ENCODE results near the gene POMP. TPM values are rescaled to one million over a fixed set of nuclear protein-coding genes. Genes with fewer than 3 reads are reported as not detected.

The POMP gene
- total RNA-seq, 1 experiment from 2014 or later = 92.0 TPM

DNA sequence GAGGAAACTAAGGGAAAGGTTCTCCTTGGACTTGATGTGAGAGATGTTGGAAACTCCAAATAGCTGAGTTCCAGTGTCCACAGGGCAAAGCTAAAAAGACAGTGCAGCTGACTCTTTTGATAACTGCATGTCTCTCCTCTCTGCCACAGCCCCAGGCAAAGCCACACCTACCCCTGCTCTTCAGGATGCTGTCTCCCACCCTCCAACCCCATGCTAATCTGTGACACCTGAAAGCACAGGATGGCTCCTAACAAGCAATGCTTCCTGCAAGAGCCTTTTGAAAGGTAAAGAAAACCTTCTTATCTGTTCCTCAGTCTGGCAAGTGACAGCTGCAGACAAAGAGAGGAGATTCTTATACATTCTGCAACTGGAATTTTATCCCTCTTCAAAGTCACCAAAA lies 45.4 kb downstream of the POMP start:
- no peaks in the 10 kb centered on the region for H3K9me3 ChIP-seq (ENCODE audit: control insufficient read depth, insufficient read depth, low read depth, low read length)
- TF ChIP-seq TCF7L2 (IDR thresholded peaks at IDR 0.05; ENCODE audit: low read depth, low read length) = no peak
- no peak for ATAC-seq
- in situ Hi-C loops (cut with HindIII; ENCODE audit: low pct_unique_long_range_greater_than_20kb, low sequenced_read_pairs) = no loop called here
- no peaks in the 10 kb centered on the region for H3K27me3 ChIP-seq (ENCODE audit: control insufficient read depth, insufficient read depth, low read length)
- H3K36me3 ChIP-seq (ENCODE audit: control insufficient read depth, insufficient read depth, low read length) = no peaks in the 10 kb centered on the region
- no peak overlapping the region for H3K27ac ChIP-seq (ENCODE audit: low read length)
- ChIA-PET POLR2A (no interaction called here), CTCF (no interaction called here)
- H3K4me1 ChIP-seq (ENCODE audit: control insufficient read depth, insufficient read depth, low read length) = no peaks in the 10 kb centered on the region
- DNase-seq (ENCODE audit: low read depth, low spot score) = no peak
- no TSS peak for BruUV-seq (replicated peaks)
- intact Hi-C loops (cut with micrococcal nuclease; ENCODE audit: unreplicated experiment) = no loop called here
- H3K4me3 ChIP-seq (ENCODE audit: low read depth in 2 of 2, low read length in 2 of 2) = no peak overlapping the region

DNA sequence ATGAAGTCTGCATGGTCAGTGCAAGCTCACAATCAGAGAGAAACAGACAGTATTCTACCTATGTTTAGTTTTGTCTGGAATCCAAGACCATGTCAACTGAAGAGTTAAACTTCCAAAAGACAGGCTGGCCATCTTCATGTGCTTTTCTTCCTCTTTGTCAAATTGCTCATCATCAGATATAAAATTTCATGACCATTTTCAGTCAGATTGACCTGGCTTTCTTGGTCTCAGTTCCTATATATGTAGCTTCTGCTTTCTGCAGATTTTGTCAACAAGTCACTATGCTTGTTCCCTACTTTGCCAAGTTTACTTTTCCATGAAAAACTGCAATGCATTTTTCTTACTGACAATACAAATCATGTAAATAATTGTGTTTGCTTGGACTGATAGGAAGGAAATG lies 46.0 kb downstream of the POMP start:
- H3K36me3 ChIP-seq (ENCODE audit: control insufficient read depth, insufficient read depth, low read length) = no peaks in the 10 kb centered on the region
- ChIA-PET POLR2A (no interaction called here), CTCF (no interaction called here)
- no peaks in the 10 kb centered on the region for H3K4me1 ChIP-seq (ENCODE audit: control insufficient read depth, insufficient read depth, low read length)
- no peak overlapping the region for H3K27ac ChIP-seq (ENCODE audit: low read length)
- in situ Hi-C loops (cut with HindIII; ENCODE audit: low pct_unique_long_range_greater_than_20kb, low sequenced_read_pairs) = no loop called here
- H3K4me3 ChIP-seq (ENCODE audit: low read depth in 2 of 2, low read length in 2 of 2) = no peak overlapping the region
- intact Hi-C loops (cut with micrococcal nuclease; ENCODE audit: unreplicated experiment) = no loop called here
- no peaks in the 10 kb centered on the region for H3K27me3 ChIP-seq (ENCODE audit: control insufficient read depth, insufficient read depth, low read length)
- DNase-seq (ENCODE audit: low read depth, low spot score) (no peak), ATAC-seq (no peak)
- H3K9me3 ChIP-seq (ENCODE audit: control insufficient read depth, insufficient read depth, low read depth, low read length) = no peaks in the 10 kb centered on the region
- no TSS peak for BruUV-seq (replicated peaks)
- TF ChIP-seq, protein P1, sequence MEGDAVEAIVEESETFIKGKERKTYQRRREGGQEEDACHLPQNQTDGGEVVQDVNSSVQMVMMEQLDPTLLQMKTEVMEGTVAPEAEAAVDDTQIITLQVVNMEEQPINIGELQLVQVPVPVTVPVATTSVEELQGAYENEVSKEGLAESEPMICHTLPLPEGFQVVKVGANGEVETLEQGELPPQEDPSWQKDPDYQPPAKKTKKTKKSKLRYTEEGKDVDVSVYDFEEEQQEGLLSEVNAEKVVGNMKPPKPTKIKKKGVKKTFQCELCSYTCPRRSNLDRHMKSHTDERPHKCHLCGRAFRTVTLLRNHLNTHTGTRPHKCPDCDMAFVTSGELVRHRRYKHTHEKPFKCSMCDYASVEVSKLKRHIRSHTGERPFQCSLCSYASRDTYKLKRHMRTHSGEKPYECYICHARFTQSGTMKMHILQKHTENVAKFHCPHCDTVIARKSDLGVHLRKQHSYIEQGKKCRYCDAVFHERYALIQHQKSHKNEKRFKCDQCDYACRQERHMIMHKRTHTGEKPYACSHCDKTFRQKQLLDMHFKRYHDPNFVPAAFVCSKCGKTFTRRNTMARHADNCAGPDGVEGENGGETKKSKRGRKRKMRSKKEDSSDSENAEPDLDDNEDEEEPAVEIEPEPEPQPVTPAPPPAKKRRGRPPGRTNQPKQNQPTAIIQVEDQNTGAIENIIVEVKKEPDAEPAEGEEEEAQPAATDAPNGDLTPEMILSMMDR (IDR thresholded peaks at IDR 0.05) = no peak
- TF ChIP-seq, protein P2, sequence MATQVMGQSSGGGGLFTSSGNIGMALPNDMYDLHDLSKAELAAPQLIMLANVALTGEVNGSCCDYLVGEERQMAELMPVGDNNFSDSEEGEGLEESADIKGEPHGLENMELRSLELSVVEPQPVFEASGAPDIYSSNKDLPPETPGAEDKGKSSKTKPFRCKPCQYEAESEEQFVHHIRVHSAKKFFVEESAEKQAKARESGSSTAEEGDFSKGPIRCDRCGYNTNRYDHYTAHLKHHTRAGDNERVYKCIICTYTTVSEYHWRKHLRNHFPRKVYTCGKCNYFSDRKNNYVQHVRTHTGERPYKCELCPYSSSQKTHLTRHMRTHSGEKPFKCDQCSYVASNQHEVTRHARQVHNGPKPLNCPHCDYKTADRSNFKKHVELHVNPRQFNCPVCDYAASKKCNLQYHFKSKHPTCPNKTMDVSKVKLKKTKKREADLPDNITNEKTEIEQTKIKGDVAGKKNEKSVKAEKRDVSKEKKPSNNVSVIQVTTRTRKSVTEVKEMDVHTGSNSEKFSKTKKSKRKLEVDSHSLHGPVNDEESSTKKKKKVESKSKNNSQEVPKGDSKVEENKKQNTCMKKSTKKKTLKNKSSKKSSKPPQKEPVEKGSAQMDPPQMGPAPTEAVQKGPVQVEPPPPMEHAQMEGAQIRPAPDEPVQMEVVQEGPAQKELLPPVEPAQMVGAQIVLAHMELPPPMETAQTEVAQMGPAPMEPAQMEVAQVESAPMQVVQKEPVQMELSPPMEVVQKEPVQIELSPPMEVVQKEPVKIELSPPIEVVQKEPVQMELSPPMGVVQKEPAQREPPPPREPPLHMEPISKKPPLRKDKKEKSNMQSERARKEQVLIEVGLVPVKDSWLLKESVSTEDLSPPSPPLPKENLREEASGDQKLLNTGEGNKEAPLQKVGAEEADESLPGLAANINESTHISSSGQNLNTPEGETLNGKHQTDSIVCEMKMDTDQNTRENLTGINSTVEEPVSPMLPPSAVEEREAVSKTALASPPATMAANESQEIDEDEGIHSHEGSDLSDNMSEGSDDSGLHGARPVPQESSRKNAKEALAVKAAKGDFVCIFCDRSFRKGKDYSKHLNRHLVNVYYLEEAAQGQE (IDR thresholded peaks at IDR 0.05; ENCODE audit: insufficient read depth in 1 of 2, low read depth in 2 of 2, low read length in 1 of 2) = no peak
- no peak for TF ChIP-seq SIN3A (IDR thresholded peaks at IDR 0.05; ENCODE audit: borderline replicate concordance, insufficient read depth, low read depth, low read length)
- TF ChIP-seq TCF7L2 (IDR thresholded peaks at IDR 0.05; ENCODE audit: low read depth, low read length) = no peak

DNA sequence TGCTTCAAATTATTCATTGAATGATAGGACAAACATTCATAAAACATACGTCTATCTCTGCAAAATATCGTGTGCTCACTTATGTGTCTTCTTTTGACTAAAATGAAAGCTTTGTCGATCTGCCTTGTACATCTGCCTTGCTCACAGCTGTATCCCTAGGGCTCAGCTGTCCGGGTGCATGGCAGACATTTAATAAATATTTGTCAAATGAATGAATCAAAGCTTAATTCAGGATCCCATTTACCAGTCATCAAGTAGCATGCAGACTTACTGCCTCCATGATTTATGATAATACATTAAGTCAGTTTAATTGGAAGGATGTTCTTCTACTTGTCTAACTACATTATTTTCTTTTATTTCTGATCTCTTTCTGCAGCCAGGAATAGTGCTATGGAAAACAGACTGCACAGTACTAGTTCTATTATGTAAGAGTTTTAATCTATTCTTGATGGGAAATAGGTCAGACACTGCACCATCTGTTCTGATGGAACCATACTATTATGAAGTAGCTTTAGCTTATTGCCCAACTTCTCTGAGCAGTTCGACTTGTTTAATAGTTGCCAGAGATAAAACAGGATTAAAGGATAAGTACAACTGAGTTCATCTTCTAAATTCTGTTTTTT lies 46.6 kb downstream of the POMP start:
- BruUV-seq (replicated peaks) = no TSS peak
- ATAC-seq = no peak
- H3K27me3 ChIP-seq (ENCODE audit: control insufficient read depth, insufficient read depth, low read length) = no peaks in the 10 kb centered on the region
- TF ChIP-seq, protein P1 (IDR thresholded peaks at IDR 0.05) = no peak
- TF ChIP-seq SIN3A (IDR thresholded peaks at IDR 0.05; ENCODE audit: borderline replicate concordance, insufficient read depth, low read depth, low read length) (no peak), POLR2AphosphoS5 (IDR thresholded peaks at IDR 0.05; ENCODE audit: low read depth, low read length) (no peak), TCF7L2 (IDR thresholded peaks at IDR 0.05; ENCODE audit: low read depth, low read length) (no peak)
- TF ChIP-seq, protein P2 (IDR thresholded peaks at IDR 0.05; ENCODE audit: insufficient read depth in 1 of 2, low read depth in 2 of 2, low read length in 1 of 2) = no peak
- POLR2A ChIA-PET = no interaction called here
- no peak overlapping the region for H3K4me3 ChIP-seq (ENCODE audit: low read depth in 2 of 2, low read length in 2 of 2)
- intact Hi-C loops (cut with micrococcal nuclease; ENCODE audit: unreplicated experiment) (no loop called here), in situ Hi-C loops (cut with HindIII; ENCODE audit: low pct_unique_long_range_greater_than_20kb, low sequenced_read_pairs) (no loop called here)
- no peaks in the 10 kb centered on the region for H3K36me3 ChIP-seq (ENCODE audit: control insufficient read depth, insufficient read depth, low read length)
- H3K27ac ChIP-seq (ENCODE audit: low read length) = no peak overlapping the region
- CTCF ChIA-PET = no interaction called here
- no peaks in the 10 kb centered on the region for H3K4me1 ChIP-seq (ENCODE audit: control insufficient read depth, insufficient read depth, low read length)
- no peak for DNase-seq (ENCODE audit: low read depth, low spot score)
- H3K9me3 ChIP-seq (ENCODE audit: control insufficient read depth, insufficient read depth, low read depth, low read length) = no peaks in the 10 kb centered on the region

All from Panc1 (cell line).